Measurements from ENCODE around the gene HBE1.

DNA sequence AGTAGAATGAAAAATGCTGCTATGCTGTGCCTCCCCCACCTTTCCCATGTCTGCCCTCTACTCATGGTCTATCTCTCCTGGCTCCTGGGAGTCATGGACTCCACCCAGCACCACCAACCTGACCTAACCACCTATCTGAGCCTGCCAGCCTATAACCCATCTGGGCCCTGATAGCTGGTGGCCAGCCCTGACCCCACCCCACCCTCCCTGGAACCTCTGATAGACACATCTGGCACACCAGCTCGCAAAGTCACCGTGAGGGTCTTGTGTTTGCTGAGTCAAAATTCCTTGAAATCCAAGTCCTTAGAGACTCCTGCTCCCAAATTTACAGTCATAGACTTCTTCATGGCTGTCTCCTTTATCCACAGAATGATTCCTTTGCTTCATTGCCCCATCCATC, 14.9 kb upstream of the HBE1 start:
- TF ChIP-seq, protein P1, sequence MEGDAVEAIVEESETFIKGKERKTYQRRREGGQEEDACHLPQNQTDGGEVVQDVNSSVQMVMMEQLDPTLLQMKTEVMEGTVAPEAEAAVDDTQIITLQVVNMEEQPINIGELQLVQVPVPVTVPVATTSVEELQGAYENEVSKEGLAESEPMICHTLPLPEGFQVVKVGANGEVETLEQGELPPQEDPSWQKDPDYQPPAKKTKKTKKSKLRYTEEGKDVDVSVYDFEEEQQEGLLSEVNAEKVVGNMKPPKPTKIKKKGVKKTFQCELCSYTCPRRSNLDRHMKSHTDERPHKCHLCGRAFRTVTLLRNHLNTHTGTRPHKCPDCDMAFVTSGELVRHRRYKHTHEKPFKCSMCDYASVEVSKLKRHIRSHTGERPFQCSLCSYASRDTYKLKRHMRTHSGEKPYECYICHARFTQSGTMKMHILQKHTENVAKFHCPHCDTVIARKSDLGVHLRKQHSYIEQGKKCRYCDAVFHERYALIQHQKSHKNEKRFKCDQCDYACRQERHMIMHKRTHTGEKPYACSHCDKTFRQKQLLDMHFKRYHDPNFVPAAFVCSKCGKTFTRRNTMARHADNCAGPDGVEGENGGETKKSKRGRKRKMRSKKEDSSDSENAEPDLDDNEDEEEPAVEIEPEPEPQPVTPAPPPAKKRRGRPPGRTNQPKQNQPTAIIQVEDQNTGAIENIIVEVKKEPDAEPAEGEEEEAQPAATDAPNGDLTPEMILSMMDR (conservative IDR thresholded peaks at IDR 0.05; ENCODE audit: low read depth in 2 of 2): no peak
- no peak for TF ChIP-seq EZH2 (IDR thresholded peaks at IDR 0.05; ENCODE audit: low read depth, unreplicated experiment)
- TF ChIP-seq POLR2AphosphoS5 (IDR thresholded peaks at IDR 0.05; ENCODE audit: low read depth): no peak
- no peak for TF ChIP-seq EZH2phosphoT487 (IDR thresholded peaks at IDR 0.05; ENCODE audit: unreplicated experiment)
- no peak for TF ChIP-seq ZNF331 (CRISPR knock-in tag; IDR thresholded peaks at IDR 0.05; ENCODE audit: low read depth)
- TF ChIP-seq REST (IDR thresholded peaks at IDR 0.05; ENCODE audit: unreplicated experiment): no peak
- TF ChIP-seq JUNB (IDR thresholded peaks at IDR 0.05; ENCODE audit: unreplicated experiment): no peak
